ENCODE measurements around the gene OTUD7B. TPM values are rescaled to one million over a fixed set of nuclear protein-coding genes. Genes with fewer than 3 reads are reported as not detected.

Gene OTUD7B
- total and polyA plus RNA-seq, 9 of the 15 experiments (the other 6 are each of a cell fraction or from before 2014, with no cell fraction given), result 0.96 to 18.8 (median 7.4) TPM

GRCh38 chr1:150010393-150011115 lies at the start of gene OTUD7B (continued):
- TF ChIP-seq, protein P1, sequence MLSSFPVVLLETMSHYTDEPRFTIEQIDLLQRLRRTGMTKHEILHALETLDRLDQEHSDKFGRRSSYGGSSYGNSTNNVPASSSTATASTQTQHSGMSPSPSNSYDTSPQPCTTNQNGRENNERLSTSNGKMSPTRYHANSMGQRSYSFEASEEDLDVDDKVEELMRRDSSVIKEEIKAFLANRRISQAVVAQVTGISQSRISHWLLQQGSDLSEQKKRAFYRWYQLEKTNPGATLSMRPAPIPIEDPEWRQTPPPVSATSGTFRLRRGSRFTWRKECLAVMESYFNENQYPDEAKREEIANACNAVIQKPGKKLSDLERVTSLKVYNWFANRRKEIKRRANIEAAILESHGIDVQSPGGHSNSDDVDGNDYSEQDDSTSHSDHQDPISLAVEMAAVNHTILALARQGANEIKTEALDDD (IDR thresholded peaks at IDR 0.05), result no peak
- TF ChIP-seq FOXK1 (CRISPR knock-in tag; IDR thresholded peaks at IDR 0.05; ENCODE audit: borderline replicate concordance), result 0 out of 2 replicates have a peak, but pooled peaks have one; percentile 57
- TF ChIP-seq ZNF75A (CRISPR knock-in tag; IDR thresholded peaks at IDR 0.05), result no peak
- no peak for TF ChIP-seq ZNF12 (CRISPR knock-in tag; IDR thresholded peaks at IDR 0.05)
- TF ChIP-seq ZC3H11A (IDR thresholded peaks at IDR 0.05; ENCODE audit: low read depth, low read length), result peak; percentile 85; the same call in 1 of the 2 replicates
- TF ChIP-seq, protein P2, sequence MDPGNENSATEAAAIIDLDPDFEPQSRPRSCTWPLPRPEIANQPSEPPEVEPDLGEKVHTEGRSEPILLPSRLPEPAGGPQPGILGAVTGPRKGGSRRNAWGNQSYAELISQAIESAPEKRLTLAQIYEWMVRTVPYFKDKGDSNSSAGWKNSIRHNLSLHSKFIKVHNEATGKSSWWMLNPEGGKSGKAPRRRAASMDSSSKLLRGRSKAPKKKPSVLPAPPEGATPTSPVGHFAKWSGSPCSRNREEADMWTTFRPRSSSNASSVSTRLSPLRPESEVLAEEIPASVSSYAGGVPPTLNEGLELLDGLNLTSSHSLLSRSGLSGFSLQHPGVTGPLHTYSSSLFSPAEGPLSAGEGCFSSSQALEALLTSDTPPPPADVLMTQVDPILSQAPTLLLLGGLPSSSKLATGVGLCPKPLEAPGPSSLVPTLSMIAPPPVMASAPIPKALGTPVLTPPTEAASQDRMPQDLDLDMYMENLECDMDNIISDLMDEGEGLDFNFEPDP (CRISPR knock-in tag; IDR thresholded peaks at IDR 0.05), result no peak
- no peak for TF ChIP-seq RUNX1 (IDR thresholded peaks at IDR 0.05; ENCODE audit: low read depth)
- peak; percentile 47 for TF ChIP-seq TEAD4 (IDR thresholded peaks at IDR 0.05; ENCODE audit: low read length)
- TF ChIP-seq TEAD4 (CRISPR knock-in tag; IDR thresholded peaks at IDR 0.05; ENCODE audit: borderline replicate concordance), result no peak
- TF ChIP-seq, protein P3, sequence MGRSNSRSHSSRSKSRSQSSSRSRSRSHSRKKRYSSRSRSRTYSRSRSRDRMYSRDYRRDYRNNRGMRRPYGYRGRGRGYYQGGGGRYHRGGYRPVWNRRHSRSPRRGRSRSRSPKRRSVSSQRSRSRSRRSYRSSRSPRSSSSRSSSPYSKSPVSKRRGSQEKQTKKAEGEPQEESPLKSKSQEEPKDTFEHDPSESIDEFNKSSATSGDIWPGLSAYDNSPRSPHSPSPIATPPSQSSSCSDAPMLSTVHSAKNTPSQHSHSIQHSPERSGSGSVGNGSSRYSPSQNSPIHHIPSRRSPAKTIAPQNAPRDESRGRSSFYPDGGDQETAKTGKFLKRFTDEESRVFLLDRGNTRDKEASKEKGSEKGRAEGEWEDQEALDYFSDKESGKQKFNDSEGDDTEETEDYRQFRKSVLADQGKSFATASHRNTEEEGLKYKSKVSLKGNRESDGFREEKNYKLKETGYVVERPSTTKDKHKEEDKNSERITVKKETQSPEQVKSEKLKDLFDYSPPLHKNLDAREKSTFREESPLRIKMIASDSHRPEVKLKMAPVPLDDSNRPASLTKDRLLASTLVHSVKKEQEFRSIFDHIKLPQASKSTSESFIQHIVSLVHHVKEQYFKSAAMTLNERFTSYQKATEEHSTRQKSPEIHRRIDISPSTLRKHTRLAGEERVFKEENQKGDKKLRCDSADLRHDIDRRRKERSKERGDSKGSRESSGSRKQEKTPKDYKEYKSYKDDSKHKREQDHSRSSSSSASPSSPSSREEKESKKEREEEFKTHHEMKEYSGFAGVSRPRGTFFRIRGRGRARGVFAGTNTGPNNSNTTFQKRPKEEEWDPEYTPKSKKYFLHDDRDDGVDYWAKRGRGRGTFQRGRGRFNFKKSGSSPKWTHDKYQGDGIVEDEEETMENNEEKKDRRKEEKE (IDR thresholded peaks at IDR 0.05; ENCODE audit: borderline replicate concordance in 1 of 2, control insufficient read depth in 1 of 2, low read depth in 2 of 2, low read length in 1 of 2), result peak in 1 of 2 experiments; percentile 98; a peak in 2 of 4 replicates
- TF ChIP-seq DIDO1 (tag; IDR thresholded peaks at IDR 0.05; ENCODE audit: low read depth), result peak; percentile 63; the same call in 1 of the 2 replicates
- TF ChIP-seq C11orf30 (IDR thresholded peaks at IDR 0.05; ENCODE audit: low read depth), result peak; percentile 67; the same call in 1 of the 2 replicates
- TF ChIP-seq ZNF232 (CRISPR knock-in tag; IDR thresholded peaks at IDR 0.05), result no peak
- no peak for TF ChIP-seq HSF4 (CRISPR knock-in tag; IDR thresholded peaks at IDR 0.05; ENCODE audit: borderline replicate concordance)
- no peak for TF ChIP-seq ATF3 (IDR thresholded peaks at IDR 0.05)
- TF ChIP-seq ATF3 (CRISPR knock-in tag; conservative IDR thresholded peaks at IDR 0.05), result no peak
- TF ChIP-seq ZNF584 (CRISPR knock-in tag; IDR thresholded peaks at IDR 0.05; ENCODE audit: low read depth), result no peak
- no peak for TF ChIP-seq MECOM (CRISPR knock-in tag; IDR thresholded peaks at IDR 0.05)
- peak; percentile 13; the same call in 1 of the 2 replicates for TF ChIP-seq CREB1 (IDR thresholded peaks at IDR 0.05)
- peak; percentile 59; the same call in 1 of the 2 replicates for TF ChIP-seq CREB1 (CRISPR knock-in tag; IDR thresholded peaks at IDR 0.05)
- no peak for TF ChIP-seq IRF2 (CRISPR knock-in tag; IDR thresholded peaks at IDR 0.05)
- TF ChIP-seq RBM14 (IDR thresholded peaks at IDR 0.05; ENCODE audit: borderline replicate concordance, insufficient read depth, low read depth, low read length), result no peak
- TF ChIP-seq GABPB2 (CRISPR knock-in tag; conservative IDR thresholded peaks at IDR 0.05), result no peak

Data from K562 (cell line).